ENCODE measurements around the gene DNAJC25.

The DNAJC25 gene

DNA sequence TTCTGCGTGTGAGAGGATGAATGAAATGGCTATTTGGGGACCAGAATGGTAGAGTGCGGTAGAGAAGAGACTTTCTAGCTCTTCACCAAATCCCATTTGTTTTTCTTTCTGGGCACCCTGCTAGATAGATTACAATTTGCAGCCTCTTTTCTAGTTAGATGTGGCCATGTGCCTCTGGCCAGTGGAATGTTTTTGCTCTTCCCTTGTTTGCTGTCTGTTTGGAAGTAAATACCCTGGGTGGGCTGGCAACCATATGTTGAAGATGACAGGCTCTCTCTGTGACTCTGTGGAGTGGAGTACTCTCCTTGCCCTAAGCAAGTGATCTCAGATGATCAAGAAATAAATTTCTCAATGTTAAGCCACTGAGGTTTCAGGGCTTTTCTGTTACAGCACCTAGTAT, 43.2 kb downstream of the DNAJC25 start:
- no peak for DNase-seq

DNA sequence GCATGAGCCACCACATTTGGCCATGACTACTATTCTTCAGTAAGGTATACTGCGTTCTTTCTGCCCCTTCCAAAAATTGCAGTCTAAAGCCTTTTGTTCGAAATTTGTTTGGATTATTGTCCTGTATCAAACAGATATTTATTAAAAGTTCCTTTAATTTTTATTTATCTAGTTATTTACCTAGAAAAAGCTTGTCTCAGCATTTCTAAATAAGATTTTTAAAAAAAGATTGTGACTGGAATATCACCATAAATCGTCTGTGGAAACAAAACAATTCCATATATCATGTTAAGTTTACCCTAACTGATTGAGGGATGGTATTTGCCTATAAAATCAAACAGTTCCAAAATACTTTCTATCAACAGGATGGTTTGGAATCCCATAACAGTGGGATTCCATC, 45.0 kb downstream of the DNAJC25 start:
- no peak for DNase-seq

DNA sequence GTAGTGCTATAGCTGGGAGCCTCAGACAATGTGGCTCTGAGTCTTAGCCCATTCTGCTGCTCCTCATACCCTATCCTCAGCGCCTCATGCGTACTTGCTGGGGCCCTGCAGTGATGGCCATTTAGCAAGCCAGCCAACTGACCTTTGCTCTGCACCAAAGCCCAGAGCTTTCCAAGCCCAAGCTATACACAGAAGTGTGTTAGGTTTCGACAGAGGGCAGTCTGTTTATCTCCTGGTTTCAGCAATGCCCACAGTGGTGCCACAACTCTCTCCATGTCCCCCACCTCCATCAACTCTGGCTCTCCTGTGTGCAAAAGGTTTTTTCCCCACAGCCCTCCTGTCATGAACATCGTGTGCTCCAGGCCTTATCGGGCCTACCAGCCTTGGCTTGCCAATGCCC, 47.2 kb downstream of the DNAJC25 start:
- no peak for DNase-seq

DNA sequence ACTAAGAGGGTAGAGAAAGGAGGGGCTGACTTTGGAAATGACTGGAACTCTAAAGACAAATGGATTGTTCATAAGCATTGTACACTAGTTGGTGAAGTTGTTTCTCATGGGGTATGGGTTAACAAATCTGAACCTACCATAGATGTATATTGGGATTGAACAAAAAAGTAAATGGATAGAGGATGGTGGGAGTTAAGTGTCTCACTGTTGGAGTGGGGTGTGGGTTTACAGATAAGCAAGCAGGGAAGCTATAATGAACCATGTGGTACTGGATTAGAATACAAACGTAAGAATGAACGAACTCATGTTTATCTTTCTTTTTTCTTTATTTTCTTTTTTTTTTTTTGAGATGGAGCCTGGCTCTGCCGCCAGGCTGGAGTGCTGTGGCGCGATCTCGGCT, 48.1 kb downstream of the DNAJC25 start:
- DNase-seq = no peak

DNA sequence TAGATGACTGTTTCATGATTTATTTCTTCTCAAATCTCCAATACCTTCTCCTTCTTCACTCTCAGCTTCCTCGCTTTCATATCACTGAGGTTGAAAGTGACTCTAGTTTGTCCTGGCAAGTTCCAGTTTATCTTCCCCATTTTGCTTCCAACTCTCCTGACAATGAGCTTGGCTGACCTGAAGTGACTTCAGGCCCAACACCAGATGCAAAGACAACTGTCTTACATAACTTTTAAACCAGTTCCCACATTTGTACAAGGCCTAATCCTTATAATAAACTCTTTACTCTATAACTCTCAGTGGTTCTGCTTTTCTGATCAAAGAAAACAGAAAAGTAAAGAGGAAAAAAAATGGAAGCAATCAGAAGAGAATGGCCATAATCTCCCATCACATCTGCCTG, 52.3 kb downstream of the DNAJC25 start:
- no peak for DNase-seq

DNA sequence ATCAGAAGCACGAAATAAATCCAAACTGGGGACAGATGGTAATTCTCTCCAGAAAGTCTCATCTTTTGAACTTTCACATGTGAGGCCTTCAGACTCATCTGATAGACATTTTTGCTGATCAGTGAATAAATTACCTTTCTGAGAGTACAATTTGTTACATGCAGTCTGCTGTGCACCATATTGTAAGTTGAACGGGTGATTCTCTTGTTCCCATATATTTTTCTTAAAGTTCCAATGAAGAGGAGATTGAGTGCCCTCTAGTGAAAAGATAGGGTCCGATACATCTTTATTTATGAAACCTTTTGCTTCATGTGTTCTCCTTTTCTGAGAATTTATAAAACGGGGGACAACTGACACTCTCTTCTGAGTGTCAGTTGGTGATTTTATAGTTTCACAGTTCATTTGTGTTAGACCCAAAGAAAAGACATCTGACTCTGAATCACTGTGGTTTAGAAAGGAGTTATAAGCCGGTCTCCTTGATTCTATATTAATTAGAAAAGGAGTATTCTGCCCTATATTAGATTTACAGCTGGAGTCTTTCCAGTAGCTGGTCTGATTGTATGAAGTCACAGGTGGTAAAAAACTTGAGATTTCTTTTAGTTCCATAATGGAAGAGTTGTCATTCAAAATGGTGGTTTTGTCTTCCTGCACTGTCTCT, 60.7 kb downstream of the DNAJC25 start:
- peak; percentile 58 for DNase-seq

DNA sequence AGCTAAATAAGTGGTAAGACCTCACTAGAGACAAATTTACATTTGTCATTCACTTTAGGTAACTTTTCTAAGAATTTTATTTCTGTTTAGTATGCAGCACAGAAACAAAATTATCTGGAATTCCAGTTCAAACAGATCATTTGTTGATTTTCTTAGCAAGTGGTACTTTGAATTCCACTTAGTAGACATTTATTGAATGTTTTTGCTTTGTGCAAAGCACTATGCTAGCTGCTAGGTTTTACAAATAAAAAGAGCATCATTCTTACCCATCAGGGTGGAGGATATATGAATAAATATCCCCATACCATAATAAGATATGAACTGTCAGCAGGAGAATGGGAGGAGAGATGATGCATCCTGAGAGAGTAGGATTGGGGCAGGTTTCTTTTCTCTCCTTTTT, 65.7 kb downstream of the DNAJC25 start:
- no peak for DNase-seq

DNA sequence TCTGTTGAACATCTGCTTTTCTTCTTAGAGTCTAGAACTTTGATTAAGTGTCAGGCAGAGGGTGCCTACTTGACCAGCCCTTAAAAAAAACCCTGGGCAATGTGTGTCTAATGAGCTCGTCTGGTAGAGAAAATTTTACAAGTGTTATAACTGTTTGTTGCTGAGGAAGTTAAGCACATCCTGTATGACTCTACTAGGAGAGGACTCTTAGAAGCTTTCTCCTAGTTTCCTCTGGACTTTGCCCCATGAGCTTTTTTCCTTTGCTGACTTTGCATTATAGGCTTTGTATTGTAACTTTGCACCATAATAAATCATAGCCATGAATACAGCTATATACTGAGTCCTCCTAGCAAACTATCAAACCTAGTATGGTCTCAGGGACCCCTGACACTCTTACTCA, 69.6 kb downstream of the DNAJC25 start:
- no peak for DNase-seq
